ENCODE results near the gene ATXN7L3. TPM values are rescaled to one million over a fixed set of nuclear protein-coding genes. Genes with fewer than 3 reads are reported as not detected.
A peak's percentile ranks its signal among the peaks of the same experiment; 100 is the strongest.

ATXN7L3 gene
- total RNA-seq, 1 experiment from 2014 or later: 86.7 TPM

- Histone ChIP-seq H2AFZ (ENCODE audit: low read depth, low read length, poor library complexity, severe bottlenecking) (no peak overlapping the region), H3K27ac (ENCODE audit: low read depth, low read length) (peak overlapping the region; percentile 98), H3K9me3 (ENCODE audit: control insufficient read depth in 1 of 2, insufficient read depth in 1 of 2, low read depth in 1 of 2, low read length in 2 of 2) (no peaks in the 10 kb centered on the region), H3K79me2 (ENCODE audit: insufficient read depth, low read length) (peaks cover 25% of the 10 kb centered on the region), H3K4me2 (ENCODE audit: low read length) (peak overlapping the region; percentile 88), H4K20me1 (ENCODE audit: insufficient read depth) (no peaks in the 10 kb centered on the region), H3K27me3 (ENCODE audit: insufficient read depth, low read length) (no peaks in the 10 kb centered on the region), H3K9me2 (ENCODE audit: insufficient read depth) (no peaks in the 10 kb centered on the region), H3K4me1 (ENCODE audit: control insufficient read depth in 1 of 2, insufficient read depth in 2 of 2, low read length in 2 of 2) (peaks cover 21 to 27% of the 10 kb centered on the region in 2 experiments), H3K36me3 (ENCODE audit: control insufficient read depth in 1 of 2, insufficient read depth in 2 of 2, low read length in 2 of 2) (peaks cover 24 to 30% of the 10 kb centered on the region in 2 experiments), H3K9ac (ENCODE audit: low read length) (peak overlapping the region; percentile 94), H3K4me3 (replicated peaks in 1 of 2; ENCODE audit: low read depth in 1 of 2, low read length in 2 of 2) (peak overlapping the region; percentile 81 to 88)
- peak; percentile 57 for DNase-seq (ENCODE audit: low read depth, low spot score)
- peak; percentile 43 for ATAC-seq
- TF ChIP-seq EGR1 (IDR thresholded peaks at IDR 0.05; ENCODE audit: low read depth) (peak; percentile 81), CTCF (IDR thresholded peaks at IDR 0.05 in 2 of 3, conservative IDR thresholded peaks at IDR 0.05 in 1 of 3; ENCODE audit: borderline replicate concordance in 1 of 3, insufficient read depth in 1 of 3, low read depth in 2 of 3, low read length in 2 of 3) (peak in 2 of 3 experiments; percentile 26 to 55; a peak in 3 of 6 replicates), TCF7L2 (IDR thresholded peaks at IDR 0.05; ENCODE audit: borderline replicate concordance, extremely low read depth, insufficient read depth, insufficient read length) (no peak), RAD21 (IDR thresholded peaks at IDR 0.05; ENCODE audit: low read depth) (peak; percentile 61), POLR2AphosphoS5 (IDR thresholded peaks at IDR 0.05; ENCODE audit: low read depth, low read length) (peak; percentile 73)
- intact Hi-C loops (cut with micrococcal nuclease): no loop called here
- BruUV-seq (replicated peaks): TSS peak; percentile 48
- ChIA-PET POLR2A (interaction anchor here (0.6 to 0.8 kb wide), 3 partner anchors 10 to 148 kb away, joined by 3 to 4 read pairs (median 3); no protein-coding TSS in a partner anchor), CTCF (no interaction called here), RAD21 (ENCODE audit: low non-redundant PET in 1 of 2, low total read pairs in 2 of 2, uncharacterized antibody in 2 of 2, unreplicated experiment in 2 of 2) (interaction anchor here in 1 of 2 experiments (0.9 kb wide), 1 partner anchor 20 kb away, joined by 3 read pairs; no protein-coding TSS in a partner anchor)
These were observed 1.5 kb downstream of the ATXN7L3 start for GRCh38 chr17:44197980-44198720.
